Osteocyte (in vitro differentiated cells): ENCODE results near the gene QSOX1. TPM values are rescaled to one million over a fixed set of nuclear protein-coding genes. Genes with fewer than 3 reads are reported as not detected.

Experiments used
- DNase-seq: peaks from one replicate; pipeline ENCODE4 v3.0.0; 2021; ENCODE audit warnings: mixed read lengths; ENCODE audit not compliant: unreplicated experiment; ENCODE audit errors: extremely low spot score
- H3K27ac Mint-ChIP-seq: one replicate; pipeline ENCODE4 v1.8.0; 2021; ENCODE audit warnings: mild to moderate bottlenecking, mixed read lengths; ENCODE audit not compliant: unreplicated experiment
- H3K27me3 Mint-ChIP-seq: one replicate; pipeline ENCODE4 v1.8.0; 2021; ENCODE audit warnings: mixed read lengths; ENCODE audit not compliant: unreplicated experiment
- H3K36me3 Mint-ChIP-seq: one replicate; pipeline ENCODE4 v1.8.0; 2021; ENCODE audit warnings: mixed read lengths; ENCODE audit not compliant: unreplicated experiment
- H3K4me1 Mint-ChIP-seq: one replicate; pipeline ENCODE4 v1.8.0; 2021; ENCODE audit warnings: mixed read lengths; ENCODE audit not compliant: unreplicated experiment
- H3K4me3 Mint-ChIP-seq: one replicate; pipeline ENCODE4 v1.8.0; 2021; ENCODE audit warnings: mild to moderate bottlenecking, moderate library complexity, mixed read lengths; ENCODE audit not compliant: unreplicated experiment
- H3K9me3 Mint-ChIP-seq: one replicate; pipeline ENCODE4 v1.8.0; 2021; ENCODE audit warnings: mixed read lengths; ENCODE audit not compliant: unreplicated experiment
- total RNA-seq: library from RNA; stranded (reverse); gene quantifications from 2 replicates; pipeline ENCODE4 v1.2.1, GENCODE V29; 2021
- TF ChIP-seq, protein P1 (sequence below): fragments of 200-600 bp; sonication (generic); IDR thresholded peaks from 2 replicates; pipeline ENCODE4 v1.5.0; 2021; ENCODE audit warnings: antibody characterized with exemption, mild to moderate bottlenecking, moderate library complexity

QSOX1 gene
- total RNA-seq, 1 donor from 2014 or later, result 152 TPM

DNA sequence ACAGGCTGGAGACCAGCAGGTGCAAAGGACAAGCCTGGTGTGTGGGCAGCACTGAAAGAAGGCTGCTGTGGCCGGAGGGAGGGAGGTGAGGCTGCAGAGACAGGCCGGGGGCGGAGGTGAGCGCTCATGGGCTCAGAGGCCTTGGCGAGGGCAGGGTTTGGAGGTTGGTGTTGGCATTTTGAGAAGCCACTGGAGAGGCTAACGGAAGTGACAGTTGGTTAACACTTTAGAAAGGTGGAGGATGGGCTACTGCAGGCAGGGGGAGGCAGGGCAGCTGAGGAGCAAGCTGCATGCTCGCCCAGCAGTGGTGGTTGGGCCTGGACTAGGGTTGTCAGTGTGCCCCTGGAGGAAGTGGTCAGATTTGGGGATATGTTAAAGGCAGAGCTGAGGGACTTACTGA lies 37.5 kb downstream of the QSOX1 start:
- Mint-ChIP-seq H3K9me3 (no peaks in the 10 kb centered on the region), H3K4me3 (no peak overlapping the region), H3K36me3 (peaks cover 25% of the 10 kb centered on the region), H3K27me3 (no peaks in the 10 kb centered on the region), H3K4me1 (no peaks in the 10 kb centered on the region), H3K27ac (no peak overlapping the region)
- TF ChIP-seq, protein P1, sequence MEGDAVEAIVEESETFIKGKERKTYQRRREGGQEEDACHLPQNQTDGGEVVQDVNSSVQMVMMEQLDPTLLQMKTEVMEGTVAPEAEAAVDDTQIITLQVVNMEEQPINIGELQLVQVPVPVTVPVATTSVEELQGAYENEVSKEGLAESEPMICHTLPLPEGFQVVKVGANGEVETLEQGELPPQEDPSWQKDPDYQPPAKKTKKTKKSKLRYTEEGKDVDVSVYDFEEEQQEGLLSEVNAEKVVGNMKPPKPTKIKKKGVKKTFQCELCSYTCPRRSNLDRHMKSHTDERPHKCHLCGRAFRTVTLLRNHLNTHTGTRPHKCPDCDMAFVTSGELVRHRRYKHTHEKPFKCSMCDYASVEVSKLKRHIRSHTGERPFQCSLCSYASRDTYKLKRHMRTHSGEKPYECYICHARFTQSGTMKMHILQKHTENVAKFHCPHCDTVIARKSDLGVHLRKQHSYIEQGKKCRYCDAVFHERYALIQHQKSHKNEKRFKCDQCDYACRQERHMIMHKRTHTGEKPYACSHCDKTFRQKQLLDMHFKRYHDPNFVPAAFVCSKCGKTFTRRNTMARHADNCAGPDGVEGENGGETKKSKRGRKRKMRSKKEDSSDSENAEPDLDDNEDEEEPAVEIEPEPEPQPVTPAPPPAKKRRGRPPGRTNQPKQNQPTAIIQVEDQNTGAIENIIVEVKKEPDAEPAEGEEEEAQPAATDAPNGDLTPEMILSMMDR, result no peak
- DNase-seq, result no peak

GRCh38 chr1:180193141-180194047 lies 38.7 kb downstream of the QSOX1 start:
- no peaks in the 10 kb centered on the region for H3K27me3 Mint-ChIP-seq
- peaks cover 25% of the 10 kb centered on the region for H3K36me3 Mint-ChIP-seq
- no peak for DNase-seq
- no peak overlapping the region for H3K4me3 Mint-ChIP-seq
- H3K27ac Mint-ChIP-seq, result no peak overlapping the region
- H3K9me3 Mint-ChIP-seq, result no peaks in the 10 kb centered on the region
- TF ChIP-seq, protein P1, result no peak
- no peaks in the 10 kb centered on the region for H3K4me1 Mint-ChIP-seq

DNA sequence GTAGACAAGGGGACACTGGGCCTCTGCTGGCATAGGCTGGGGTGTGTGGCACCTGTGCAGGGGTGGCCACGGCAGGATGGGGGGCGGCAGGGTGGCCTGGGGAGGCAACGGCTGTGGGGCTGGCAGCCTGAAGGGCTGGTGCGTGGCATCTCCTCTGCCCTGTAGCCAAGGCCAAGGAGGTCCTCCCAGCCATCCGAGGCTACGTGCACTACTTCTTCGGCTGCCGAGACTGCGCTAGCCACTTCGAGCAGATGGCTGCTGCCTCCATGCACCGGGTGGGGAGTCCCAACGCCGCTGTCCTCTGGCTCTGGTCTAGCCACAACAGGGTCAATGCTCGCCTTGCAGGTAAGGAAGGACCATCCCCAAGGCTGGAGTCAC lies 39.4 kb downstream of the QSOX1 start:
- Mint-ChIP-seq H3K4me3 (no peak overlapping the region), H3K4me1 (no peaks in the 10 kb centered on the region), H3K36me3 (peaks cover 25% of the 10 kb centered on the region), H3K27me3 (no peaks in the 10 kb centered on the region), H3K9me3 (no peaks in the 10 kb centered on the region), H3K27ac (no peak overlapping the region)
- DNase-seq, result no peak
- TF ChIP-seq, protein P1, result no peak

DNA sequence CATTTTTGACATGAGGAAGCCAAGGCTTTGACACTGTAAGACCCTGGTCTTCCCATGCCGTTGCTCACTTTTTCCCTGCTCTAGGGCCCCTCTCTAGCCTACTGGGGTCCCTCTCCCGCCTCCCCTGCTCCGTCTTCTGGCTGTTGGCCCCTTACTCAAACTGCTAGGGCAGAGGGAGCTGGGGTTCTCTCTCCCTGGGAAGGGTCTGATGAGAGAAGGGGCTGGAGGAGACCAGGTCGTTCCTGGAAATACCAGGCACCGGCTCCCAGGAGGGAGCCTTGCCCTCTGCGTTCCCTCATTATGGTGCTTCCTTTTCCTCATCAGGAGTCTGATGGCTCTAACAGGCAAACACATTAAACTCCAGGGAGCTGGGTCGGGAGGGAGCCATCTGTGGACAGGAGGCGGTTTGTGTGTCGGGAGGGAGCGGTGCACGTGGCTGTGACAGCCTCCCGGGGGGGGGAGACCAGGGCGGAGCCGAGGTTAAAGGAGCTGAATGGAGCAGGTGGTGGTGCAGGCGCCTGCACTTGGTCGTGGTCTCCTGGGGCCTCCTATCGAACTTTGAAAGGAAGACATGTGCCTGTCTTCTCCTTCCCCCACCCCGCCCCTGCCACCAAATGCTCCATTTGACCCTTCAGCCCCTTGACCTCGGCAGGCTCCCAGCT lies 40.0 kb downstream of the QSOX1 start:
- TF ChIP-seq, protein P1, result no peak
- H3K36me3 Mint-ChIP-seq, result peaks cover 24% of the 10 kb centered on the region
- H3K27ac Mint-ChIP-seq, result no peak overlapping the region
- H3K4me1 Mint-ChIP-seq, result no peaks in the 10 kb centered on the region
- no peaks in the 10 kb centered on the region for H3K9me3 Mint-ChIP-seq
- no peak overlapping the region for H3K4me3 Mint-ChIP-seq
- no peaks in the 10 kb centered on the region for H3K27me3 Mint-ChIP-seq
- no peak for DNase-seq

DNA sequence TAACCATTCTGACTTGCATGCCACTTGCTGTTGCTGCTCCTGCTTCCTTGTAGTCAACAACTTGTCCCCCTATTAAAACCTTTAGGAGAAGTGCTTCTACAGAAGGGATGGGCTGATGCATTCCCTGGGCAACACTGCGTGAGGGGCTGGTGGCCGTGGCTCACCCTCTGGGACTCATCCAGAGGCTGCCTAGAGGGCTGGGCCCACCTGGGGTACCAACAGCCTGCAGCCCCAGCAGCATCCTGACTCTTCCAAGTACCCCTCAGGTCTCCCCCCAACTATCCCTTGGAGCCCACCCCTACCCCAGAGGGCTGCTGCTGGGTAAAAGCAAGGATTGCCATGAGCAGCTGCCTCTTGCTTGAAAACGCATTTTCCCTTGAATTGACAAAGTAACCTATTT lies 40.7 kb downstream of the QSOX1 start:
- Mint-ChIP-seq H3K4me3 (no peak overlapping the region), H3K4me1 (no peaks in the 10 kb centered on the region), H3K27ac (no peak overlapping the region), H3K27me3 (no peaks in the 10 kb centered on the region), H3K36me3 (peaks cover 23% of the 10 kb centered on the region), H3K9me3 (no peaks in the 10 kb centered on the region)
- no peak for DNase-seq
- TF ChIP-seq, protein P1, result no peak
